ENCODE measurements around the gene NRTN.

Gene NRTN

DNA sequence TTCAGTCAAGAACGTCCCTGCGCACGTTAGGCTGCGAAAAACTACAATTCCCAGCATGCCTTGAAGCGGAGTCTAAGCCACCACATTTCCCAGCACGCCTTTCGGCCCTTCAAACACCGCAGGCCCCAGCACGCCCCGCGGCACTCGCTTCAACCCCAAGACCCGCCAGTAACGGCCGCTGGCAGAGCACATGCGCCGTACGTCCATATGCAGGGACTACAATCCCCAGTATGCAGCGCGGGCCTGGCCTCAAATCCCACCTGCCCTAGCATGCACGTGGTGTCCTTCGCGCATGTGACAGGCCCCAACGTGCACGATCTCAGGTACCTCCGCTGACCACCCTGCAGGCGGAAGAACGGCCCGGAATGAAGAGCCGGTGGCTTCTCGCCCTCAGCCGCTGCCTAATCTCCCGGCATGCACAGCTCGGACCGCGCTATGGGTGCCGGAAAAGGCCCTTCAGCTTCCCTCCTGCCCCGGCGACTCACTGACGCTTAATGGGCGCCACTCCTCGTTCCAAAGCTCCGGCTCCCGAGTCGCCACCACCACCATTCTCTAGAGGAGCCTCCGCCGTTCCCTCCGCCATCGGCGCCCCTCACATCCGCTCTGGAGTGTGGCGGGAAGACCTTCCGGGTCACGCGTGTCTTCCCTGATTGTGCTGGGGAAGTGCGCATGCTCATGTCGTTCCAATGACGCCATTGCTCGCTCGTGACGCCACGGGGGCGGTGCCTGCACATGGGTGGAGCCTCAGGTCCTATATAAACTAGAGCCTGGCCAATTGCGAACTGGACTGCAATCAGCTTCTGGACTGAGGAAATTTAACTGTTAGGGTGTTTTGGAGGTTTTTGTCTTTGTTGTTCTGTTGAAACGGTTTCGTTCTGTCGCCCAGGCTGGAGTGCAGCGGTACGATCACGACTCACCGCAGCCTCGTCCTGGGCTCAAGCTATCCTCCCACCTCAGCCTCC lies 14.0 kb upstream of the NRTN start, which contains the start of gene DUS3L:
TSS of gene DUS3L (minus strand) at position 605 of the 962 bp plus-strand sequence. CDS start at position 583, 22 bp downstream.
- DNase-seq, result peak; percentile 97

DNA sequence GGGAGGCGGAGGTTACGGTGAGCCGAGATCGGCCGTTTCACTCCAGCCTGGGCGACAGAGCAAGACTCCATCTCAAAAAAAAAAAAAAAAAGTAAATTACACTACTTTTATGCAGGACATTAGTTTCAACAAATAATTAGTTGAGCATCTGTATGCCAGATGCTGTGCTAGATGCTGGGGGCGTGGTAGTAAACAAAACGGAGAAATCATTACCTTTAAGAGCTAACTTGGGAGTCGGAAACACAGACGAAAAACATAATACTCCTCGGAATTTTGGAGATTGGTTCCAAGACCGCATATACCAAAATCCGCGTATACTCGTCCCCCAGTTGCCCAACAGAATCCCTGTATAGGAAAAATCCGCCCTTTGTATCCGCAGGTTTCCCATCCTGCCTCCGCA lies 12.6 kb upstream of the NRTN start:
- DNase-seq, result no peak

DNA sequence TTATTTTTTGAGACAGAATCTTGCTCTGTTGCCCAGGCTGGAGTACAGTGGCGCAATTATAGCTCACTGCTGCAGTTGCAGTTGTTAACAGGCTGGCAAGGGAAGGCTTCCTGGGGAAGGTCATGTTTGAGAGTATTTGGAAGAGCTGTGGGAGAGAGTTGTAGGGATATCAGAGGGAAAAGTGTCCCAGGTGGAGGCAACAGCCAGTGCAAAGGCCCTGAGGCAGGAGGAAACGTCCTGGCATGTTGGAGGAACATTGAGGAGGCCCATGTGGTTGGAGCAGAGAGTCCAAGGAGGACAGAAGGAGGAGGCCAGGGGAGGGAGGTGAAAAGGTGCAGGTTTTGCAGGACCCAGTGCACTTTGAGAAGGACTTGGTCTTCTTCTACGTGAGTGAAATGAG lies 11.7 kb upstream of the NRTN start:
- no peak for DNase-seq

GRCh38 chr19:5795382-5795919 lies 9.4 kb upstream of the NRTN start:
- no peak for DNase-seq

GRCh38 chr19:5798244-5798643 lies 6.6 kb upstream of the NRTN start:
- no peak for DNase-seq

- DNase-seq, result no peak
Observed at GRCh38 chr19:5799247-5800241, 5.3 kb upstream of the NRTN start.

- DNase-seq, result no peak
Observed at GRCh38 chr19:5800361-5801270, 4.3 kb upstream of the NRTN start.

DNA sequence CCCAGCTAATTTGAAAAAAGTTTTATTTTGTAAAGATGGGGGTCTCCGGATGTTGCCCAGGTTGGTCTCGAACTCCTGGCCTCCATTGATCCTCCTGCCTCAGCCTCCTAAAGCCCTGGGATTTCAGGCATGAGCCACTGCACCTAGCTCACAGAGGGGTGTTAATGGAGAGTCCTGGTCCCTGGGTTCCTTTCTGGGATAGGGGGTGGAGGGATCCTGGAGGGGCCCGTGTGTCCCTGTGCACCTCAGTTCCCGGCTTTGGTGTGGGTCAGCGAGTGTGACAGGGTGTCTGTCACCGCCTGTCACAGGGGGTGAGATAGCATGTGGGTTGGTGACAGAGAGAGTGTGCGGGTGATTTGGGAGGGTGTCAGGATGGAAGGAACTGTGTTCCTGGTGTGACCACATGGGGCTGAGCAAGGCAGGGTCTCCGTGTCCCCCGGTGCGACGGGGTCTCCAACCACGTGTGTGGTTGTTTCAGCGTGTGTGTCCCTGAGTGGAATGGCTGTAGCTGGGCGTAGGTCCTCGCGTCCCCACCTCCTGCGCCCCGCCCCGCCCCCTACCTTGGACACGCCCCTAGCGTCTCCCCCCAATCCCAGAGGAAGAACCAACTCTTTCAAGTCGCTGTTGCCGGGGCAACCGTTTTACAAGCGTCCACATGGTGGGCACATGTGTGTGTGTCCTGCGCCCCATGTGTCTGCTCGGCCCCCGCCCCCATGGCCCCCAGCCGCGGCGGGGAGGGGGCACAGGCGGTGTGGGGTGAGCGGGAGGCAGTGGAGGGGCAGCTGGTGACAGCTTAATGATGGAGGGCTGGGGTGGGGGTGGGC lies 2.9 kb upstream of the NRTN start:
- no peak for DNase-seq

DNA sequence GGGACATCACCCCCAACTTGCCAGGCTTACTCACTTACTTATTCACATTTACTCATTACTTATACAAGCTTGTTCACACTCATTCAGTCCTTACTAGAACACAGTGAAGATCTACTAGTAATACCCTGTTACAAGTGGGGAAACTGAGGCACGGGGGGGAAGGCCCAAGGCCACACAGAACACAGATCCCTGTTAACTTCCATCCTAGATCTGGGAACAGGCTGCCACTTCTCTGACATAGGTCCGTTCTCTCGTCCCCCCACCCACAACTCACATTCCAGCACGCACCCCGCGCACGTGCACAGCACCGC lies 1.5 kb upstream of the NRTN start:
- DNase-seq, result no peak

- peak; percentile 88 for DNase-seq
Observed at GRCh38 chr19:5803752-5804515, 933 bp upstream of the NRTN start.

- peak; percentile 78 for DNase-seq
Observed at GRCh38 chr19:5805462-5806132, 730 bp downstream of the NRTN start.

- no peak for DNase-seq
Observed at GRCh38 chr19:5806133-5806489, 1.2 kb downstream of the NRTN start.

DNA sequence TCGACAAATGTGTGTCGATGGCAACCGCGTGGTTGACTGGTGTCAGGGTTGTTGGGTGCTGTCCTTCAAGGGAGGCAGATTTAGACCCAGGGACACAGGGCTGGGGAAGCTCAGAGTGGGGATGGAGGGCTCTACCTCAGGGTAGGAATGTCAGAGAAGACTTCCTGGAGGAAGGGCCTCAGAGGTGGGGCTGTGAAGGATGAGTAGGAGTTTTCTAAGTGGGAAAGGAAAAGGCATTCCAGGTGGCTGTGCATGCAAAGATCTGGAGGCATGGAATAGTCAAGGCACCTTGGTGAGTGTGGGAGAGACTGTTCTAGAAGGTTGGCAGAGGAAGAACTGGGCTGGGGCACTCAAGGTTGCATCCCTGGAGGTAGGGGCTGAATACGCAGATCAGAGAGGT lies 2.0 kb downstream of the NRTN start:
- no peak for DNase-seq

GRCh38 chr19:5808120-5808816 lies 3.4 kb downstream of the NRTN start:
- no peak for DNase-seq

DNA sequence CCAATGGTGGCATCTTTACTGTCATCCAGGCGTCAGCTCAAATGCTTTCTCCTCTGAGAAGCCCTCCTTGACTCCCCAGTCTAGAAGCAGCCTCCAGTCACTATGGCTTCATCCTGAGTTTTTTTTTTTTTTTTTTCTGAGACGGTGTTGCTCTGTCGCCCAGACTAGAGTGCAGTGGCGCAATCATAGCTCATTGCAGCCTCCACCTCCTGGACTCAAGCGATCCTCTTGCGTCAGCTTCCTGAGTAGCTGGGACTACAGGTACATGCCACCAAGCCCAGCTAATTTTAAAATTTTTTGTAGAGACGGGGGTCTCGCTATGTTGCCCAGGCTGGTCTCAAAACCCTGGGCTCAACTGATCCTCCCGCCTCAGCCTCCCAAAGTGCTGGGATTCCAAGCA lies 4.2 kb downstream of the NRTN start:
- DNase-seq, result no peak

DNA sequence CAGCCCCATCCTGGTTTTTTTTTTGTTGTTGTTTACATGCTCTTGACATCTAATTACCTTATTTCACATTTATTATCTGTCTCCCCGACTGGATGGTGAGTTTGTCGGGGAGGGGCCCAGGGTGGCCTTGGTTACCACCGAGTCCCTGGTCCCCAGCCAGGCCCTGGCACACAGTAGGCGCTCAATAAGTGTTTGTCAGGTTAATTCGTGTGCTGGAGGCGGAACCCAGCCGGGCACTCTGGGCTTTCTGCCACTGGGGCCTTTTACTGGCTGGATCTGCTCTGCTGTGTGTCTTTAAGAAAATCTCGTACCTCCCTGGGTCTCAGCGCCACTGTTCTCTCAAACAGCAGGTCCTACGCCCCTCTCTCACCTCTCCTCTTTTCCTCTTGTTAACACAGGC lies 4.6 kb downstream of the NRTN start:
- DNase-seq, result no peak

- no peak for DNase-seq
Observed at GRCh38 chr19:5811117-5811516, 6.2 kb downstream of the NRTN start.

- DNase-seq, result no peak
Observed at GRCh38 chr19:5814123-5814851, 9.4 kb downstream of the NRTN start.

- no peak for DNase-seq
Observed at GRCh38 chr19:5814852-5815246, 10.0 kb downstream of the NRTN start.

All from NCI-H510A (cell line).